ENCODE results near the gene IRF2BPL. TPM values are rescaled to one million over a fixed set of nuclear protein-coding genes. Genes with fewer than 3 reads are reported as not detected.

The IRF2BPL gene
- total RNA-seq, 1 donor from 2014 or later: 14.5 TPM

- CTCF ChIA-PET: interaction anchor here (9.7 kb wide), 1 partner anchor 147 kb away, joined by 101 read pairs; no protein-coding TSS in a partner anchor
- no peak for TF ChIP-seq CTCF (IDR thresholded peaks at IDR 0.05)
- no peaks in the 10 kb centered on the region for H3K27me3 Mint-ChIP-seq
- intact Hi-C loops (cut with micrococcal nuclease): no loop called here
- no peak overlapping the region for H3K4me3 Mint-ChIP-seq
- H3K9me3 Mint-ChIP-seq: no peaks in the 10 kb centered on the region
- no peak overlapping the region for H3K27ac Mint-ChIP-seq
- H3K36me3 Mint-ChIP-seq (ENCODE audit: low read depth): no peaks in the 10 kb centered on the region
- POLR2A ChIA-PET: no interaction called here
- no peak for DNase-seq
- ATAC-seq (ENCODE audit: low read depth): no peak
- H3K4me1 Mint-ChIP-seq: peaks cover 25% of the 10 kb centered on the region
These were observed 33.8 kb upstream of the IRF2BPL start for GRCh38 chr14:77062261-77062660.

GRCh38 chr14:77061630-77062257, 33.2 kb upstream of the IRF2BPL start:
- POLR2A ChIA-PET: no interaction called here
- TF ChIP-seq CTCF (IDR thresholded peaks at IDR 0.05): no peak
- peaks cover 25% of the 10 kb centered on the region for H3K4me1 Mint-ChIP-seq
- DNase-seq (no peak), ATAC-seq (ENCODE audit: low read depth) (no peak)
- no peaks in the 10 kb centered on the region for H3K36me3 Mint-ChIP-seq (ENCODE audit: low read depth)
- no peak overlapping the region for H3K27ac Mint-ChIP-seq
- H3K9me3 Mint-ChIP-seq: no peaks in the 10 kb centered on the region
- no peaks in the 10 kb centered on the region for H3K27me3 Mint-ChIP-seq
- intact Hi-C loops (cut with micrococcal nuclease): no loop called here
- no peak overlapping the region for H3K4me3 Mint-ChIP-seq
- CTCF ChIA-PET: interaction anchor here (3.6 to 9.7 kb wide), 2 partner anchors 147 to 186 kb away, joined by 16 to 101 read pairs; no protein-coding TSS in a partner anchor

GRCh38 chr14:77059276-77059915, 30.9 kb upstream of the IRF2BPL start:
- Mint-ChIP-seq H3K4me3 (no peak overlapping the region), H3K27me3 (no peaks in the 10 kb centered on the region), H3K36me3 (ENCODE audit: low read depth) (no peaks in the 10 kb centered on the region), H3K4me1 (peaks cover 4% of the 10 kb centered on the region), H3K27ac (no peak overlapping the region), H3K9me3 (no peaks in the 10 kb centered on the region)
- POLR2A ChIA-PET: no interaction called here
- intact Hi-C loops (cut with micrococcal nuclease): no loop called here
- DNase-seq (no peak), ATAC-seq (ENCODE audit: low read depth) (no peak)
- CTCF ChIA-PET: interaction anchor here (1.0 to 3.6 kb wide), 3 partner anchors 11 to 184 kb away, joined by 3 to 16 read pairs (median 5); no protein-coding TSS in a partner anchor
- no peak for TF ChIP-seq CTCF (IDR thresholded peaks at IDR 0.05)

GRCh38 chr14:77058785-77059184, 30.3 kb upstream of the IRF2BPL start:
- TF ChIP-seq CTCF (IDR thresholded peaks at IDR 0.05): no peak
- Mint-ChIP-seq H3K4me3 (no peak overlapping the region), H3K27me3 (no peaks in the 10 kb centered on the region), H3K4me1 (peaks cover 4% of the 10 kb centered on the region), H3K27ac (no peak overlapping the region), H3K9me3 (no peaks in the 10 kb centered on the region), H3K36me3 (ENCODE audit: low read depth) (no peaks in the 10 kb centered on the region)
- DNase-seq: no peak
- POLR2A ChIA-PET: no interaction called here
- CTCF ChIA-PET: interaction anchor here (0.9 to 3.6 kb wide), 3 partner anchors 145 to 186 kb away, joined by 3 to 16 read pairs (median 5); no protein-coding TSS in a partner anchor
- intact Hi-C loops (cut with micrococcal nuclease): no loop called here
- ATAC-seq (ENCODE audit: low read depth): no peak

GRCh38 chr14:77058117-77058516, 29.6 kb upstream of the IRF2BPL start:
- no peak for TF ChIP-seq CTCF (IDR thresholded peaks at IDR 0.05)
- H3K9me3 Mint-ChIP-seq: no peaks in the 10 kb centered on the region
- no peaks in the 10 kb centered on the region for H3K27me3 Mint-ChIP-seq
- H3K27ac Mint-ChIP-seq: no peak overlapping the region
- ATAC-seq (ENCODE audit: low read depth): no peak
- no peaks in the 10 kb centered on the region for H3K36me3 Mint-ChIP-seq (ENCODE audit: low read depth)
- no peak for DNase-seq
- no peak overlapping the region for H3K4me3 Mint-ChIP-seq
- intact Hi-C loops (cut with micrococcal nuclease): no loop called here
- POLR2A ChIA-PET: no interaction called here
- H3K4me1 Mint-ChIP-seq: peaks cover 3% of the 10 kb centered on the region
- CTCF ChIA-PET: interaction anchor here (0.9 to 3.6 kb wide), 3 partner anchors 144 to 185 kb away, joined by 3 to 16 read pairs (median 5); no protein-coding TSS in a partner anchor

All from activated B cell treated with CpG ODN at 0.5 μM for 24 hours (primary cell).